HepG2 (cell line): ENCODE results near the gene RAB5A. TPM values are rescaled to one million over a fixed set of nuclear protein-coding genes. Genes with fewer than 3 reads are reported as not detected.
A peak's percentile ranks its signal among the peaks of the same experiment; 100 is the strongest.

Source experiments
- CAMTA2 ChIP-seq: sonication (generic); formaldehyde crosslinking; IDR thresholded peaks from 2 replicates; pipeline ENCODE4 v1.4.0; 2020; ENCODE audit warnings: mild to moderate bottlenecking, missing genetic modification reagents, borderline replicate concordance
- FOXP1 ChIP-seq, 2 experiments: fragments of 450-650 bp in 1 of 2; IDR thresholded peaks; 2 replicates each; pipeline ENCODE4 v1.6.1; 2017 to 2018; ENCODE audit warnings: antibody characterized with exemption in 1 of 2
- HNRNPK ChIP-seq: fragments of 200-400 bp; formaldehyde crosslinking; IDR thresholded peaks from 2 replicates; pipeline ENCODE4 v1.6.1; 2018; ENCODE audit warnings: low read length, low read depth, moderate library complexity, mild to moderate bottlenecking; ENCODE audit not compliant: poor library complexity, severe bottlenecking
- HOXA3 ChIP-seq: sonication (generic); formaldehyde crosslinking; IDR thresholded peaks from 2 replicates; pipeline ENCODE4 v1.5.0; 2020; ENCODE audit warnings: missing genetic modification reagents
- NPAS2 ChIP-seq: sonication (generic); formaldehyde crosslinking; IDR thresholded peaks from 2 replicates; pipeline ENCODE4 v1.8.0; 2022; ENCODE audit warnings: mild to moderate bottlenecking, missing genetic modification reagents, borderline replicate concordance
- PHF20 ChIP-seq: sonication (generic); formaldehyde crosslinking; IDR thresholded peaks from 2 replicates; pipeline ENCODE4 v1.5.0; 2020; ENCODE audit warnings: mild to moderate bottlenecking, missing genetic modification reagents
- RXRB ChIP-seq: IDR thresholded peaks from 2 replicates; pipeline ENCODE4 v1.6.1; 2016; ENCODE audit warnings: borderline replicate concordance, missing genetic modification reagents, missing compliant biosample characterization
- ZFP36 ChIP-seq: fragments of 150-350 bp; IDR thresholded peaks from 2 replicates; pipeline ENCODE4 v1.6.1; 2018; ENCODE audit warnings: borderline replicate concordance, low read length, low read depth; ENCODE audit not compliant: partially characterized antibody
- ZFP90 ChIP-seq: sonication (generic); formaldehyde crosslinking; IDR thresholded peaks from 2 replicates; pipeline ENCODE4 v1.8.0; 2022; ENCODE audit warnings: missing genetic modification reagents, mild to moderate bottlenecking, inconsistent platforms, borderline replicate concordance
- ZNF136 ChIP-seq: sonication (generic); formaldehyde crosslinking; IDR thresholded peaks from 2 replicates; pipeline ENCODE4 v1.8.1; 2022; ENCODE audit warnings: low read depth, mild to moderate bottlenecking, moderate library complexity, missing genetic modification reagents
- ZNF234 ChIP-seq: sonication (generic); formaldehyde crosslinking; conservative IDR thresholded peaks from 2 replicates; pipeline ENCODE4 v1.5.1; 2020; ENCODE audit warnings: mild to moderate bottlenecking, missing genetic modification reagents
- polyA plus RNA-seq, 8 experiments: library from polyadenylated mRNA; depleted of rRNA in 3 of 8; stranded (reverse) in 7 of 8; unstranded in 1 of 8; fragments of >200 nt; fragmentation: Illumina TruSeq in 4 of 8; extraction: Trizol in 4 of 8; gene quantifications; 2 replicates each; pipeline versions ENCODE4 v1.2.1 to v1.2.3, GENCODE V29; 2011 to 2016; ENCODE audit warnings: low read depth in 4 of 8, missing spikeins in 1 of 8, mixed read lengths in 1 of 8; ENCODE audit not compliant: insufficient read depth in 1 of 8
- total RNA-seq, 5 experiments: library from RNA; depleted of rRNA; stranded (reverse); fragments of >200 nt; fragmentation: Illumina TruSeq; extraction: Trizol; gene quantifications; 2 replicates each; pipeline ENCODE4 v1.2.3, GENCODE V29; 2016; ENCODE audit warnings: low read depth in 1 of 5
- TF ChIP-seq, protein P1 (sequence below): sonication (generic); formaldehyde crosslinking; IDR thresholded peaks from 2 replicates; pipeline ENCODE4 v1.9.0; 2021; ENCODE audit warnings: mild to moderate bottlenecking, missing genetic modification reagents
- TF ChIP-seq, protein P2 (sequence below): sonication (generic); formaldehyde crosslinking; IDR thresholded peaks from 2 replicates; pipeline ENCODE4 v1.4.0; 2020; ENCODE audit warnings: missing genetic modification reagents
- TF ChIP-seq, protein P3 (sequence below): sonication (generic); formaldehyde crosslinking; IDR thresholded peaks from 2 replicates; pipeline ENCODE4 v1.4.0; 2020; ENCODE audit warnings: mild to moderate bottlenecking, missing genetic modification reagents
- TF ChIP-seq, protein P4 (sequence below), 2 experiments: sonication (generic) in 1 of 2; formaldehyde crosslinking in 1 of 2; IDR thresholded peaks; 2 replicates each; pipeline versions ENCODE4 v1.4.0 to v1.6.1; 2018 to 2020; ENCODE audit warnings: missing genetic modification reagents in 2 of 2, borderline replicate concordance in 1 of 2, low read depth in 1 of 2, mild to moderate bottlenecking in 1 of 2, missing biosample characterization in 1 of 2

RAB5A gene
- total and polyA plus RNA-seq, 2 of the 13 experiments (the other 11 are each of a cell fraction or from before 2014, with no cell fraction given), result 16.0 to 27.1 TPM

DNA sequence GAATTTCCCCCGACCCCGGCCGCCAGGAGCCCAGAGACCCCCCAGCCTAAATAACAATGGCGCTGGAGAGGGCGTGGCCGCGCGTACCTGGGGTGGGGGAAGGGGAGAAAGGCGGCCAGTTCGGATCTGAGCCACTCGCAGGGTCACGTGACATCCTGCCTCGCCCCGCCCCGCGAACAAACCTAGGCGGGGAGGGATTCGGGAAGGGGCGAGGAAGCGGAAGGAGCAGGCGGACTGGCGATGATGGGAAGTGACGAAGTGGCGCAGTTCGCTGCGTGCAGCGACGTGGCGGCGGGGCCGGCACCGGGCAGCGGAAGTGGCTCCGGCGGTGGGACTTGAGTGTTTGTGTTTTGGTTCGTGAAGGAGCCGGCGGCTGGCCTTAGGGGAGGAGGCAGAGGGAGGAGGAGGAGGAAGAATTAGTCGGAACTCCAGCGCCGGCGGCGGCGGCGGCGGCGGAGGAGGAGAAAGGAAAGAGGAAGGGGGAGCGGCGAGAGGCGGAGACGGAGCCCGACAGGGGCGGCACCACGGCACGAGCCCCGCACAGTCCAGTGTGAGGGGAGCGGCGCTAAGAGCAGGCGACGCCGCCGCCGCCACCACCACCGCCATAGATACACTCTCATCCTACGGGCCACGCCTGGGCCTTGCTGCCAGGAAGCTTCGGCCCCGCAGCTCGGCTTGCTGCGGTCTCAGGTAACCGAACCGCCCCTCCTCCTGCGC lies at the start of gene RAB5A (continued):
- TF ChIP-seq, protein P1, sequence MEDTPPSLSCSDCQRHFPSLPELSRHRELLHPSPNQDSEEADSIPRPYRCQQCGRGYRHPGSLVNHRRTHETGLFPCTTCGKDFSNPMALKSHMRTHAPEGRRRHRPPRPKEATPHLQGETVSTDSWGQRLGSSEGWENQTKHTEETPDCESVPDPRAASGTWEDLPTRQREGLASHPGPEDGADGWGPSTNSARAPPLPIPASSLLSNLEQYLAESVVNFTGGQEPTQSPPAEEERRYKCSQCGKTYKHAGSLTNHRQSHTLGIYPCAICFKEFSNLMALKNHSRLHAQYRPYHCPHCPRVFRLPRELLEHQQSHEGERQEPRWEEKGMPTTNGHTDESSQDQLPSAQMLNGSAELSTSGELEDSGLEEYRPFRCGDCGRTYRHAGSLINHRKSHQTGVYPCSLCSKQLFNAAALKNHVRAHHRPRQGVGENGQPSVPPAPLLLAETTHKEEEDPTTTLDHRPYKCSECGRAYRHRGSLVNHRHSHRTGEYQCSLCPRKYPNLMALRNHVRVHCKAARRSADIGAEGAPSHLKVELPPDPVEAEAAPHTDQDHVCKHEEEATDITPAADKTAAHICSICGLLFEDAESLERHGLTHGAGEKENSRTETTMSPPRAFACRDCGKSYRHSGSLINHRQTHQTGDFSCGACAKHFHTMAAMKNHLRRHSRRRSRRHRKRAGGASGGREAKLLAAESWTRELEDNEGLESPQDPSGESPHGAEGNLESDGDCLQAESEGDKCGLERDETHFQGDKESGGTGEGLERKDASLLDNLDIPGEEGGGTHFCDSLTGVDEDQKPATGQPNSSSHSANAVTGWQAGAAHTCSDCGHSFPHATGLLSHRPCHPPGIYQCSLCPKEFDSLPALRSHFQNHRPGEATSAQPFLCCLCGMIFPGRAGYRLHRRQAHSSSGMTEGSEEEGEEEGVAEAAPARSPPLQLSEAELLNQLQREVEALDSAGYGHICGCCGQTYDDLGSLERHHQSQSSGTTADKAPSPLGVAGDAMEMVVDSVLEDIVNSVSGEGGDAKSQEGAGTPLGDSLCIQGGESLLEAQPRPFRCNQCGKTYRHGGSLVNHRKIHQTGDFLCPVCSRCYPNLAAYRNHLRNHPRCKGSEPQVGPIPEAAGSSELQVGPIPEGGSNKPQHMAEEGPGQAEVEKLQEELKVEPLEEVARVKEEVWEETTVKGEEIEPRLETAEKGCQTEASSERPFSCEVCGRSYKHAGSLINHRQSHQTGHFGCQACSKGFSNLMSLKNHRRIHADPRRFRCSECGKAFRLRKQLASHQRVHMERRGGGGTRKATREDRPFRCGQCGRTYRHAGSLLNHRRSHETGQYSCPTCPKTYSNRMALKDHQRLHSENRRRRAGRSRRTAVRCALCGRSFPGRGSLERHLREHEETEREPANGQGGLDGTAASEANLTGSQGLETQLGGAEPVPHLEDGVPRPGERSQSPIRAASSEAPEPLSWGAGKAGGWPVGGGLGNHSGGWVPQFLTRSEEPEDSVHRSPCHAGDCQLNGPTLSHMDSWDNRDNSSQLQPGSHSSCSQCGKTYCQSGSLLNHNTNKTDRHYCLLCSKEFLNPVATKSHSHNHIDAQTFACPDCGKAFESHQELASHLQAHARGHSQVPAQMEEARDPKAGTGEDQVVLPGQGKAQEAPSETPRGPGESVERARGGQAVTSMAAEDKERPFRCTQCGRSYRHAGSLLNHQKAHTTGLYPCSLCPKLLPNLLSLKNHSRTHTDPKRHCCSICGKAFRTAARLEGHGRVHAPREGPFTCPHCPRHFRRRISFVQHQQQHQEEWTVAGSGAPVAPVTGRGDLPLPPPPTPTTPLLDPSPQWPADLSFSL, result no peak
- TF ChIP-seq, protein P2, sequence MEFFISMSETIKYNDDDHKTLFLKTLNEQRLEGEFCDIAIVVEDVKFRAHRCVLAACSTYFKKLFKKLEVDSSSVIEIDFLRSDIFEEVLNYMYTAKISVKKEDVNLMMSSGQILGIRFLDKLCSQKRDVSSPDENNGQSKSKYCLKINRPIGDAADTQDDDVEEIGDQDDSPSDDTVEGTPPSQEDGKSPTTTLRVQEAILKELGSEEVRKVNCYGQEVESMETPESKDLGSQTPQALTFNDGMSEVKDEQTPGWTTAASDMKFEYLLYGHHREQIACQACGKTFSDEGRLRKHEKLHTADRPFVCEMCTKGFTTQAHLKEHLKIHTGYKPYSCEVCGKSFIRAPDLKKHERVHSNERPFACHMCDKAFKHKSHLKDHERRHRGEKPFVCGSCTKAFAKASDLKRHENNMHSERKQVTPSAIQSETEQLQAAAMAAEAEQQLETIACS (CRISPR knock-in tag), result no peak; the same call in 1 of the 2 replicates
- TF ChIP-seq, protein P3, sequence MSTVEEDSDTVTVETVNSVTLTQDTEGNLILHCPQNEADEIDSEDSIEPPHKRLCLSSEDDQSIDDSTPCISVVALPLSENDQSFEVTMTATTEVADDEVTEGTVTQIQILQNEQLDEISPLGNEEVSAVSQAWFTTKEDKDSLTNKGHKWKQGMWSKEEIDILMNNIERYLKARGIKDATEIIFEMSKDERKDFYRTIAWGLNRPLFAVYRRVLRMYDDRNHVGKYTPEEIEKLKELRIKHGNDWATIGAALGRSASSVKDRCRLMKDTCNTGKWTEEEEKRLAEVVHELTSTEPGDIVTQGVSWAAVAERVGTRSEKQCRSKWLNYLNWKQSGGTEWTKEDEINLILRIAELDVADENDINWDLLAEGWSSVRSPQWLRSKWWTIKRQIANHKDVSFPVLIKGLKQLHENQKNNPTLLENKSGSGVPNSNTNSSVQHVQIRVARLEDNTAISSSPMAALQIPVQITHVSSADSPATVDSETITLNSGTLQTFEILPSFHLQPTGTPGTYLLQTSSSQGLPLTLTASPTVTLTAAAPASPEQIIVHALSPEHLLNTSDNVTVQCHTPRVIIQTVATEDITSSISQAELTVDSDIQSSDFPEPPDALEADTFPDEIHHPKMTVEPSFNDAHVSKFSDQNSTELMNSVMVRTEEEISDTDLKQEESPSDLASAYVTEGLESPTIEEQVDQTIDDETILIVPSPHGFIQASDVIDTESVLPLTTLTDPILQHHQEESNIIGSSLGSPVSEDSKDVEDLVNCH (CRISPR knock-in tag), result no peak
- TF ChIP-seq NPAS2 (no peak), HNRNPK (peak; percentile 79), FOXP1 (IDR thresholded peaks at IDR 0.05) (no peak), FOXP1 (CRISPR knock-in tag; IDR thresholded peaks at IDR 0.05) (0 out of 2 replicates have a peak, but pooled peaks have one; percentile 16), ZFP36 (no peak), ZNF136 (no peak), ZFP90 (CRISPR knock-in tag) (peak; percentile 54; the same call in 1 of the 2 replicates), CAMTA2 (no peak), HOXA3 (peak; percentile 98), RXRB (CRISPR knock-in tag) (peak; percentile 49; the same call in 1 of the 2 replicates), ZNF234 (CRISPR knock-in tag) (peak; percentile 76; the same call in 1 of the 2 replicates), PHF20 (CRISPR knock-in tag) (peak; percentile 76)
- TF ChIP-seq, protein P4, sequence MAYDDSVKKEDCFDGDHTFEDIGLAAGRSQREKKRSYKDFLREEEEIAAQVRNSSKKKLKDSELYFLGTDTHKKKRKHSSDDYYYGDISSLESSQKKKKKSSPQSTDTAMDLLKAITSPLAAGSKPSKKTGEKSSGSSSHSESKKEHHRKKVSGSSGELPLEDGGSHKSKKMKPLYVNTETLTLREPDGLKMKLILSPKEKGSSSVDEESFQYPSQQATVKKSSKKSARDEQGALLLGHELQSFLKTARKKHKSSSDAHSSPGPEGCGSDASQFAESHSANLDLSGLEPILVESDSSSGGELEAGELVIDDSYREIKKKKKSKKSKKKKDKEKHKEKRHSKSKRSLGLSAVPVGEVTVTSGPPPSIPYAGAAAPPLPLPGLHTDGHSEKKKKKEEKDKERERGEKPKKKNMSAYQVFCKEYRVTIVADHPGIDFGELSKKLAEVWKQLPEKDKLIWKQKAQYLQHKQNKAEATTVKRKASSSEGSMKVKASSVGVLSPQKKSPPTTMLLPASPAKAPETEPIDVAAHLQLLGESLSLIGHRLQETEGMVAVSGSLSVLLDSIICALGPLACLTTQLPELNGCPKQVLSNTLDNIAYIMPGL (CRISPR knock-in tag; IDR thresholded peaks at IDR 0.05; ENCODE audit: borderline replicate concordance in 1 of 2, low read depth in 1 of 2), result peak in 1 of 2 experiments; percentile 39; a peak in 1 of 4 replicates
